K562 (cell line): ENCODE measurements around the gene SPAG16. TPM values are rescaled to one million over a fixed set of nuclear protein-coding genes. Genes with fewer than 3 reads are reported as not detected.

ENCODE experiments used
- ATAC-seq: fragments of 200-7000 bp; cut with Tn5 transposase; 3 replicates; pipeline ENCODE4 v1.9.1; 2020; ENCODE audit warnings: moderate library complexity
- BruUV-seq: library from RNA; stranded (reverse); fragments of 400-500 nt; replicated peaks from 2 replicates; lab custom pipeline; 2021; lab: Mats Ljungman, UMichigan
- CTCF ChIA-PET: fragments of 300-600 bp; formaldehyde crosslinking; extraction: SDS; loops from one replicate; lab custom pipeline; 2021; ENCODE audit warnings: low intra/inter-chr PET ratio; lab: Yijun Ruan, JAX
- POLR2A ChIA-PET: fragments of 300-600, 350-650 bp; sonication (Branson Sonifier 250); formaldehyde crosslinking; extraction: SDS; loops from one replicate; lab custom pipeline; 2021; ENCODE audit warnings: antibody characterized with exemption, inconsistent platforms; lab: Yijun Ruan, JAX
- DNase-seq, 4 experiments: peaks; one replicate each; pipeline versions ENCODE4 v3.0.0 to v3.0.0-alpha.2; 2011 to 2018; ENCODE audit warnings: low spot score in 3 of 4, mixed read lengths in 3 of 4; ENCODE audit errors: extremely low read depth in 1 of 4
- FAIRE-seq: peaks from 2 replicates; lab custom pipeline; 2011; peaks lifted over from hg19 to GRCh38; lab: Jason Lieb, UNC
- H2AFZ ChIP-seq: 2 replicates; pipeline ENCODE4 v1.6.0; 2011; ENCODE audit warnings: low read depth, low read length, control low read depth, inconsistent platforms
- H3K27ac ChIP-seq: fragments of 200-600 bp; 3 replicates; pipeline ENCODE4 v1.8.0; 2011; ENCODE audit warnings: low read depth, mild to moderate bottlenecking, control low read depth, inconsistent platforms, low read length, moderate library complexity, mixed read lengths; ENCODE audit errors: extremely low read depth
- H3K27me3 ChIP-seq, 2 experiments: fragments of 300-600 bp in 1 of 2; 2 replicates in 1 of 2; 3 replicates in 1 of 2; pipeline versions ENCODE4 v1.6.0 to v1.8.0; 2011; ENCODE audit warnings: inconsistent platforms in 2 of 2, low read length in 2 of 2, mild to moderate bottlenecking in 1 of 2, mixed read lengths in 1 of 2, moderate library complexity in 1 of 2; ENCODE audit not compliant: control insufficient read depth in 2 of 2, insufficient read depth in 2 of 2
- H3K36me3 ChIP-seq: fragments of 300-600 bp; 3 replicates; pipeline ENCODE4 v1.8.0; 2011; ENCODE audit warnings: mild to moderate bottlenecking, low read length, inconsistent platforms; ENCODE audit not compliant: control insufficient read depth, insufficient read depth
- H3K4me1 ChIP-seq, 2 experiments: fragments of 200-600 bp in 1 of 2; replicated peaks in 1 of 2; 2 replicates in 1 of 2; 3 replicates in 1 of 2; pipeline versions ENCODE4 v1.5.1 to v1.8.0; 2011; ENCODE audit warnings: inconsistent platforms in 2 of 2, low read length in 2 of 2, mild to moderate bottlenecking in 1 of 2, mixed read lengths in 1 of 2, moderate library complexity in 1 of 2; ENCODE audit not compliant: control insufficient read depth in 2 of 2, insufficient read depth in 2 of 2
- H3K4me2 ChIP-seq: 2 replicates; pipeline ENCODE4 v1.6.1; 2011; ENCODE audit warnings: low read length, control low read depth, inconsistent platforms, mixed read lengths; ENCODE audit not compliant: insufficient read depth
- H3K4me3 ChIP-seq: fragments of 200-600 bp; sonication (generic), shearing (Covaris generic); 2 replicates; pipeline ENCODE4 v1.5.1; 2016; ENCODE audit warnings: control low read depth, inconsistent platforms
- H3K79me2 ChIP-seq: fragments of 200-600 bp; 3 replicates; pipeline ENCODE4 v1.8.0; 2011; ENCODE audit warnings: low read length, inconsistent platforms; ENCODE audit not compliant: control insufficient read depth, insufficient read depth
- H3K9ac ChIP-seq, 2 experiments: 2 replicates each; pipeline versions ENCODE4 v1.6.0 to v1.6.1; 2011; ENCODE audit warnings: low read depth in 2 of 2, low read length in 2 of 2, control low read depth in 1 of 2, inconsistent platforms in 1 of 2, mild to moderate bottlenecking in 1 of 2, mixed read lengths in 1 of 2; ENCODE audit not compliant: insufficient read depth in 1 of 2
- H3K9me1 ChIP-seq: one replicate; pipeline ENCODE4 v1.6.0; 2011; ENCODE audit warnings: inconsistent platforms, mild to moderate bottlenecking, low read length, moderate library complexity; ENCODE audit not compliant: control insufficient read depth, insufficient read depth
- H3K9me3 ChIP-seq: replicated peaks from 2 replicates; pipeline ENCODE4 v1.5.1; 2011; ENCODE audit warnings: low read depth, low read length, inconsistent platforms; ENCODE audit not compliant: control insufficient read depth, insufficient read depth
- H4K20me1 ChIP-seq: replicated peaks from 2 replicates; pipeline ENCODE4 v1.6.1; 2011; ENCODE audit warnings: low read length, inconsistent platforms, mixed read lengths; ENCODE audit not compliant: control insufficient read depth, insufficient read depth
- BCOR ChIP-seq: fragments of 450-650 bp; IDR thresholded peaks from 2 replicates; pipeline ENCODE4 v1.6.1; 2016
- BRD4 ChIP-seq: fragments of 200-600 bp; sonication (generic); IDR thresholded peaks from 2 replicates; pipeline ENCODE4 v1.6.1; 2017; ENCODE audit warnings: inconsistent platforms
- ELF4 ChIP-seq: fragments of 450-650 bp; formaldehyde crosslinking; IDR thresholded peaks from 2 replicates; pipeline ENCODE4 v1.4.0; 2022; ENCODE audit warnings: missing genetic modification characterization
- HCFC1 ChIP-seq: IDR thresholded peaks from 2 replicates; pipeline ENCODE4 v1.6.1; 2012; ENCODE audit warnings: low read depth, low read length, improper control_type of control experiment
- HNRNPLL ChIP-seq: fragments of 200-400 bp; formaldehyde crosslinking; IDR thresholded peaks from 2 replicates; pipeline ENCODE4 v1.6.1; 2017; ENCODE audit warnings: low read length, low read depth, mild to moderate bottlenecking; ENCODE audit not compliant: poor library complexity, severe bottlenecking
- MAX ChIP-seq: sonication (generic); formaldehyde crosslinking; IDR thresholded peaks from 2 replicates; pipeline ENCODE4 v1.9.0; 2022; ENCODE audit warnings: mild to moderate bottlenecking, missing genetic modification reagents
- MTF1 ChIP-seq: fragments of 250-450 bp; sonication (Bioruptor Pico); IDR thresholded peaks from 2 replicates; pipeline ENCODE4 v1.9.0; 2021; ENCODE audit warnings: moderate library complexity, mild to moderate bottlenecking, inconsistent platforms, borderline replicate concordance
- PHTF2 ChIP-seq: fragments of 250-450 bp; sonication (Bioruptor Pico); IDR thresholded peaks from 2 replicates; pipeline ENCODE4 v1.5.0; 2021; ENCODE audit warnings: mild to moderate bottlenecking
- RUNX1 ChIP-seq: sonication (generic); IDR thresholded peaks from 2 replicates; pipeline ENCODE4 v1.6.1; 2016; ENCODE audit warnings: antibody characterized with exemption, low read depth
- SMARCE1 ChIP-seq: fragments of 450-650 bp; IDR thresholded peaks from 2 replicates; pipeline ENCODE4 v1.7.1; 2016; ENCODE audit warnings: mild to moderate bottlenecking
- SRSF1 ChIP-seq: fragments of 200-400 bp; formaldehyde crosslinking; IDR thresholded peaks from 2 replicates; pipeline ENCODE4 v1.6.1; 2017; ENCODE audit warnings: mild to moderate bottlenecking, low read depth, low read length, moderate library complexity
- TAF15 ChIP-seq: fragments of 200-400 bp; formaldehyde crosslinking; IDR thresholded peaks from 2 replicates; pipeline ENCODE4 v1.6.1; 2017; ENCODE audit warnings: mild to moderate bottlenecking, low read depth, low read length, moderate library complexity
- XRCC5 ChIP-seq: fragments of 200-400 bp; formaldehyde crosslinking; IDR thresholded peaks from 2 replicates; pipeline ENCODE4 v1.6.1; 2017; ENCODE audit warnings: low read depth, mild to moderate bottlenecking, low read length
- ZBTB26 ChIP-seq: fragments of 450-650 bp; formaldehyde crosslinking; IDR thresholded peaks from 2 replicates; pipeline ENCODE4 v1.4.0; 2022; ENCODE audit warnings: missing genetic modification characterization
- ZNF384 ChIP-seq: IDR thresholded peaks from 2 replicates; pipeline ENCODE4 v1.6.1; 2012; ENCODE audit warnings: low read depth, low read length, improper control_type of control experiment
- ZNF407 ChIP-seq: fragments of 450-650 bp; IDR thresholded peaks from 2 replicates; pipeline ENCODE4 v1.6.1; 2016; ENCODE audit warnings: low read depth
- WGBS: fragments of 100-300 bp; shearing (Covaris generic); methylation state at CpG from one replicate; pipeline ENCODE4 v1.1.6; 2016; ENCODE audit warnings: low coverage, mixed read lengths; ENCODE audit not compliant: insufficient coverage; ENCODE audit errors: missing lambda C conversion rate; 5-methylcytosine and 5-hydroxymethylcytosine counted together
- in situ Hi-C: fragments of 300-500 bp; cut with MboI; formaldehyde crosslinking; loops from 4 replicates; pipeline ENCODE4 v1.15.0; 2018; ENCODE audit warnings: inconsistent platforms, mixed read lengths
- intact Hi-C: fragments of 100-400 bp; cut with micrococcal nuclease; formaldehyde crosslinking; loops from 2 replicates; pipeline ENCODE4 v1.14.2; 2022
- polyA plus RNA-seq, 8 experiments: library from polyadenylated mRNA; depleted of rRNA in 4 of 8; stranded (reverse) in 5 of 8; unstranded in 3 of 8; fragments of >200 nt; fragmentation: Nextera tagmentation in 2 of 8; fragmentation: Illumina TruSeq in 1 of 8; extraction: Ambion mirVana in 2 of 8; extraction: Trizol in 1 of 8; gene quantifications; 2 replicates each; pipeline versions ENCODE4 v1.2.1 to v1.2.3, GENCODE V29; 2011 to 2014; ENCODE audit warnings: inconsistent platforms in 1 of 8, missing spikeins in 1 of 8
- total RNA-seq, 7 experiments: library from RNA; depleted of rRNA in 6 of 7; stranded (reverse); fragments of >200 nt in 6 of 7; fragmentation: Illumina TruSeq in 2 of 7; extraction: Trizol in 2 of 7; gene quantifications; 2 replicates each; pipeline versions ENCODE4 v1.2.1 to v1.2.3, GENCODE V29; 2011 to 2021; ENCODE audit warnings: low replicate concordance in 1 of 7

The SPAG16 gene
- total and polyA plus RNA-seq, 9 of the 15 experiments (the other 6 are each of a cell fraction or from before 2014, with no cell fraction given): 0.98 to 5.9 (median 3.5) TPM

GRCh38 chr2:213290501-213290900 is 6.2 kb downstream of the SPAG16 start:
- TF ChIP-seq ZNF407 (no peak), ZNF384 (no peak), XRCC5 (no peak), BRD4 (no peak), ELF4 (CRISPR knock-in tag) (no peak), PHTF2 (no peak), RUNX1 (no peak), HNRNPLL (no peak), SRSF1 (no peak), MTF1 (no peak), TAF15 (no peak), SMARCE1 (no peak), ZBTB26 (CRISPR knock-in tag) (no peak), MAX (CRISPR knock-in tag) (no peak), HCFC1 (no peak), BCOR (no peak)
- TF ChIP-seq, all 486 proteins: peak for 0
- no peak overlapping the region for H3K4me2 ChIP-seq
- no peak overlapping the region for H2AFZ ChIP-seq
- H3K9ac ChIP-seq: no peak overlapping the region
- no peaks in the 10 kb centered on the region for H3K4me1 ChIP-seq
- ATAC-seq (no peak), FAIRE-seq (no peak), DNase-seq (no peak)
- ChIA-PET CTCF (no interaction called here), POLR2A (no interaction called here)
- no TSS peak for BruUV-seq
- in situ Hi-C loops: no loop called here
- H3K36me3 ChIP-seq: no peaks in the 10 kb centered on the region
- no peaks in the 10 kb centered on the region for H3K9me1 ChIP-seq
- no peak overlapping the region for H3K27ac ChIP-seq
- WGBS: 0% methylated on average over 3 of the region's 3 CpGs
- no peaks in the 10 kb centered on the region for H3K9me3 ChIP-seq
- no peaks in the 10 kb centered on the region for H3K27me3 ChIP-seq
- H3K4me3 ChIP-seq: no peak overlapping the region
- no peaks in the 10 kb centered on the region for H4K20me1 ChIP-seq
- intact Hi-C loops: no loop called here
- no peaks in the 10 kb centered on the region for H3K79me2 ChIP-seq
